CD4-positive, alpha-beta memory T cell (primary cell): Measurements from ENCODE around the gene RAPGEF2. TPM values are rescaled to one million over a fixed set of nuclear protein-coding genes. Genes with fewer than 3 reads are reported as not detected.

Experiments
- CTCF ChIA-PET: fragments of 350-600 bp; sonication (Branson Sonifier 250); formaldehyde crosslinking; loops from one replicate; lab custom pipeline; 2021; ENCODE audit warnings: inconsistent platforms; ENCODE audit not compliant: partially characterized antibody; lab: Charles Lee
- POLR2A ChIA-PET: fragments of 350-600 bp; sonication (Branson Sonifier 250); formaldehyde crosslinking; loops from one replicate; lab custom pipeline; 2021; ENCODE audit not compliant: partially characterized antibody; lab: Charles Lee
- DNase-seq, 5 donors: peaks; one replicate each; pipeline versions ENCODE4 v3.0.0 to v3.0.0-alpha.2; 2020 to 2022; ENCODE audit warnings: mixed read lengths in 1 of 5
- H3K27ac ChIP-seq: one replicate; pipeline ENCODE4 v1.7.0; 2013; ENCODE audit warnings: low read depth, low read length
- H3K27me3 ChIP-seq: 2 replicates; pipeline ENCODE4 v1.7.0; 2013; ENCODE audit warnings: mild to moderate bottlenecking, low read length, moderate library complexity; ENCODE audit not compliant: insufficient read depth
- H3K36me3 ChIP-seq: 2 replicates; pipeline ENCODE4 v1.7.0; 2013; ENCODE audit warnings: mild to moderate bottlenecking, low read length, moderate library complexity; ENCODE audit not compliant: insufficient read depth
- H3K4me1 ChIP-seq: 2 replicates; pipeline ENCODE4 v1.7.0; 2013; ENCODE audit warnings: mild to moderate bottlenecking, low read length, moderate library complexity; ENCODE audit not compliant: insufficient read depth
- H3K4me3 ChIP-seq, 2 donors: one replicate each; pipeline ENCODE4 v1.7.0; 2013; ENCODE audit warnings: low read length in 2 of 2, mild to moderate bottlenecking in 1 of 2
- H3K9me3 ChIP-seq, 2 donors: one replicate each; pipeline ENCODE4 v1.7.0; 2013; ENCODE audit warnings: low read length in 2 of 2, control low read depth in 1 of 2; ENCODE audit not compliant: control insufficient read depth in 1 of 2
- H3K27ac Mint-ChIP-seq, 7 donors: one replicate each; pipeline ENCODE4 v1.8.0; 2020 to 2021; ENCODE audit warnings: mixed read lengths in 7 of 7, mild to moderate bottlenecking in 6 of 7, inconsistent platforms in 3 of 7, moderate library complexity in 3 of 7
- H3K27me3 Mint-ChIP-seq, 2 donors: one replicate each; pipeline ENCODE4 v1.8.0; 2020 to 2021; ENCODE audit warnings: mixed read lengths in 2 of 2
- H3K36me3 Mint-ChIP-seq, 2 donors: one replicate each; pipeline ENCODE4 v1.8.0; 2020 to 2021; ENCODE audit warnings: mixed read lengths in 2 of 2, inconsistent platforms in 1 of 2, mild to moderate bottlenecking in 1 of 2
- H3K4me1 Mint-ChIP-seq, 4 donors: one replicate each; pipeline ENCODE4 v1.8.0; 2020 to 2021; ENCODE audit warnings: mixed read lengths in 4 of 4, mild to moderate bottlenecking in 1 of 4
- H3K4me3 Mint-ChIP-seq, 8 donors: one replicate each; pipeline ENCODE4 v1.8.0; 2020 to 2021; ENCODE audit warnings: mixed read lengths in 8 of 8, mild to moderate bottlenecking in 7 of 8, moderate library complexity in 6 of 8, inconsistent platforms in 3 of 8
- H3K9me3 Mint-ChIP-seq, 8 donors: one replicate each; pipeline ENCODE4 v1.8.0; 2020 to 2021; ENCODE audit warnings: mixed read lengths in 8 of 8, mild to moderate bottlenecking in 5 of 8, inconsistent platforms in 3 of 8, moderate library complexity in 1 of 8
- intact Hi-C: fragments of 100-400 bp; cut with micrococcal nuclease; formaldehyde crosslinking; loops from one replicate; pipeline ENCODE4 v1.15.1; 2023
- polyA plus RNA-seq, 2 donors: library from polyadenylated mRNA; unstranded; fragments of 300-500 nt; fragmentation: Illumina TruSeq; gene quantifications; one replicate each; pipeline ENCODE4 v1.2.3, GENCODE V29; 2021
- total RNA-seq, 2 experiments: library from RNA; stranded (reverse); gene quantifications; one replicate each; pipeline ENCODE4 v1.2.3, GENCODE V29; 2021

RAPGEF2 gene
- total and polyA plus RNA-seq, 4 experiments from 2014 or later = 0.69 to 27.9 (median 12.1) TPM

- Mint-ChIP-seq H3K9me3 (no peaks in the 10 kb centered on the region), H3K36me3 (no peaks in the 10 kb centered on the region), H3K27ac (no peak overlapping the region), H3K4me1 (peaks cover 11 to 24% (median 16%) of the 10 kb centered on the region in 4 donors), H3K27me3 (no peaks in the 10 kb centered on the region), H3K4me3 (no peak overlapping the region)
- Histone ChIP-seq H3K27ac (no peak overlapping the region), H3K36me3 (no peaks in the 10 kb centered on the region), H3K4me1 (peaks cover 7% of the 10 kb centered on the region), H3K27me3 (no peaks in the 10 kb centered on the region), H3K9me3 (no peaks in the 10 kb centered on the region), H3K4me3 (no peak overlapping the region)
- DNase-seq = no peak
- intact Hi-C loops = no loop called here
- CTCF ChIA-PET = interaction anchor here (0.7 kb wide), 1 partner anchor 52 kb away, joined by 3 read pairs; no protein-coding TSS in a partner anchor
- POLR2A ChIA-PET = no interaction called here
These were observed 48.0 kb downstream of the RAPGEF2 start for GRCh38 chr4:159150821-159151390.

- H3K27me3 ChIP-seq = no peaks in the 10 kb centered on the region
- H3K4me1 ChIP-seq = peaks cover 4% of the 10 kb centered on the region
- peaks cover 11 to 24% (median 16%) of the 10 kb centered on the region in 4 donors for H3K4me1 Mint-ChIP-seq
- no peaks in the 10 kb centered on the region for H3K9me3 Mint-ChIP-seq
- no peak overlapping the region for H3K4me3 ChIP-seq
- no peak overlapping the region for H3K27ac ChIP-seq
- H3K36me3 Mint-ChIP-seq = no peaks in the 10 kb centered on the region
- no peaks in the 10 kb centered on the region for H3K27me3 Mint-ChIP-seq
- no peaks in the 10 kb centered on the region for H3K36me3 ChIP-seq
- DNase-seq = no peak
- intact Hi-C loops = no loop called here
- H3K9me3 ChIP-seq = no peaks in the 10 kb centered on the region
- ChIA-PET CTCF (no interaction called here), POLR2A (no interaction called here)
- H3K4me3 Mint-ChIP-seq = no peak overlapping the region
- H3K27ac Mint-ChIP-seq = peak overlapping the region in 1 of 7 donors; percentile 1
These were observed 48.8 kb downstream of the RAPGEF2 start for GRCh38 chr4:159151689-159152088.

DNA sequence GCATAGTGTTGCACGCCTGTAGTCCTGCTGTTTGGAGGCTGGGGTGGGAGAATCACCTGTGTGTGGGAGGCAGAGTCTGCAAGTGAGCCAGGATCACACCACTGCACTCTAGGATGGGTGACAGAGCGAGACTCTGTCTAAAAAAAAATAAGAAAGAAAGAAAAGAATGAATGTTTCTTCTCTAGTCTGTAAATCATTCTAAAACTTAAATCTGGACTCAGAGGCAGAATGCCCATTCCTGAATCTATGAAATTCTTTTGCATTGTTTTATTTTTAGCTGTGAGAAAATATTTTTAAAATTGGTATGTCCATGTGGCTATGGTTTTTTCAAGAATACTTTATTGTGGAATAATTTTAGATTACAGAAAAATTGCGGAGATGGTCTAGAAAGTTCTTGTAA lies 49.3 kb downstream of the RAPGEF2 start:
- Mint-ChIP-seq H3K27ac (no peak overlapping the region), H3K27me3 (no peaks in the 10 kb centered on the region), H3K4me3 (no peak overlapping the region), H3K4me1 (peaks cover 11 to 24% (median 18%) of the 10 kb centered on the region in 4 donors), H3K9me3 (no peaks in the 10 kb centered on the region), H3K36me3 (no peaks in the 10 kb centered on the region)
- no peaks in the 10 kb centered on the region for H3K4me1 ChIP-seq
- DNase-seq = no peak
- ChIA-PET POLR2A (no interaction called here), CTCF (no interaction called here)
- no peaks in the 10 kb centered on the region for H3K27me3 ChIP-seq
- H3K36me3 ChIP-seq = no peaks in the 10 kb centered on the region
- no peaks in the 10 kb centered on the region for H3K9me3 ChIP-seq
- no peak overlapping the region for H3K27ac ChIP-seq
- intact Hi-C loops = no loop called here
- no peak overlapping the region for H3K4me3 ChIP-seq

DNA sequence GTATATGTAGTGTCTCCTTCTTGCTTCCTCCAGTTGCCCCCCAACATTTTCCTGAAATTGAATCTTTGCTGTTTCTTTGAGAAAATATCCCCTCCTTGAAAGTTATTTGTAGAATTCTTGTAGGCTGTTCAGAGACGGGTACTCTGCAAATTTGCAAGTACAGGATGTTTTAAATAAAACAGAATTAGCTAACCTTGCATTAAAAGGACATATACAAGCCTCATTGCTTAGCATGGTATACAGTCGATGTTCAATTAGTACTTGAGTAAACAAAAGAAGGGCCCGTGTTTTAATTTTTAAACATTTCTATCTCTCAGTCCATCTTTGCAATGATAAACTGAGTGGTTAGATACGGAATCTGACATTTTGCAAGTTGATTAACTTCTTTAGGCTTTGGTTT lies 50.8 kb downstream of the RAPGEF2 start:
- Mint-ChIP-seq H3K4me3 (no peak overlapping the region), H3K4me1 (peaks cover 11 to 24% (median 18%) of the 10 kb centered on the region in 4 donors), H3K27me3 (no peaks in the 10 kb centered on the region), H3K27ac (no peak overlapping the region), H3K9me3 (no peaks in the 10 kb centered on the region), H3K36me3 (no peaks in the 10 kb centered on the region)
- Histone ChIP-seq H3K27me3 (no peaks in the 10 kb centered on the region), H3K9me3 (no peaks in the 10 kb centered on the region), H3K36me3 (no peaks in the 10 kb centered on the region), H3K4me3 (no peak overlapping the region), H3K27ac (no peak overlapping the region), H3K4me1 (no peaks in the 10 kb centered on the region)
- intact Hi-C loops = no loop called here
- no peak for DNase-seq
- ChIA-PET POLR2A (no interaction called here), CTCF (no interaction called here)

DNA sequence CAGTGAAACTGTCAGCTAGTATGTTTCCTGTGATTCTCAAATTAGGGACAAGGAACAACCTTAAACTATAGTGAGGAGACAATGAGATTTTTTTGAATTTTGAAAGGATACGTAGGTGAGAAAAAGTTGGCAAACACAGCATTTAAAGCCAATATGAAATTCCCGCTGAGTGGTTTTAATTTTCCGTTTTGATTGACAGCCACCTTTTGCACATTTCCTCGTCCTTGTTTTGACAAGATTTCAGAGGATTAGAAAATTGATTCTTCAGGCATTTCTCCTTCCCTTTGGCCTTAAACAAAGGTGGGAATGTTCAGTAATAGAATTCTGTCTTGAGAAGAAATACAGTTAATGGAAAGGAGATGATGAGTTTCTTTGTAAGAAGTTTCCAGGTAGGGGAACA lies 52.2 kb downstream of the RAPGEF2 start:
- H3K36me3 ChIP-seq = no peaks in the 10 kb centered on the region
- H3K27ac ChIP-seq = no peak overlapping the region
- peaks cover 11 to 22% (median 17%) of the 10 kb centered on the region in 4 donors for H3K4me1 Mint-ChIP-seq
- H3K27me3 ChIP-seq = no peaks in the 10 kb centered on the region
- H3K9me3 ChIP-seq = no peaks in the 10 kb centered on the region
- peak overlapping the region in 1 of 7 donors; percentile 37 for H3K27ac Mint-ChIP-seq
- no peak for DNase-seq
- CTCF ChIA-PET = interaction anchor here (0.8 kb wide), 1 partner anchor 10 kb away, joined by 3 read pairs; no protein-coding TSS in a partner anchor
- H3K4me3 Mint-ChIP-seq = no peak overlapping the region
- POLR2A ChIA-PET = no interaction called here
- no peaks in the 10 kb centered on the region for H3K36me3 Mint-ChIP-seq
- H3K4me3 ChIP-seq = no peak overlapping the region
- intact Hi-C loops = no loop called here
- H3K27me3 Mint-ChIP-seq = no peaks in the 10 kb centered on the region
- H3K4me1 ChIP-seq = no peaks in the 10 kb centered on the region
- H3K9me3 Mint-ChIP-seq = no peaks in the 10 kb centered on the region

DNA sequence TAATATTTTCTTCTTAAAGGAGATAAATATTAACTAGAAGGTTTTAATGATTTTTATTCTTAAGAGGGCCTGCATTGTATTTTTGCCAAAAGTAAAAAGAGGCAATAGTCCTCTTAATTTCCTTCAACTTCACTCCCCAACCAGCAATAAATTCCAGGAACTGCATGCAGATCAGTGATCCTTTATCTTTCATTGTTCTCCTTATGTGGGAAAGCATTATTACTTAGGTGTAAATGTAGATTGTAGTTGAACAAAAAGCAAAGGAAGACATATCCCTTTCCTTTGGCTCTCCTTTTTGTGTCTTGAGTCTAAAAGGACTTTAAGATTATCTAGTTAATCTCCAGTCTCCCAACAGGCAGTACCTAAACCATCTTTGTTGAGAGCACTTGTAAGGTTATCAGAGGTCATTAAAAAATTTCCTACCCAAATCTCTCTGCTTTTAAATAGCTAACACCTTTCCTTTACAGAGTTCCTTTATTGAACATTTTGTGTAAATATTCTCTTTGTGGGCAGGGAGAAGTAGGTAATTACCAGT lies 55.3 kb downstream of the RAPGEF2 start:
- no peak for DNase-seq
- no peaks in the 10 kb centered on the region for H3K27me3 Mint-ChIP-seq
- CTCF ChIA-PET = no interaction called here

GRCh38 chr4:159158985-159159384 lies 56.1 kb downstream of the RAPGEF2 start:
- Histone ChIP-seq H3K27ac (no peak overlapping the region), H3K4me3 (no peak overlapping the region), H3K4me1 (no peaks in the 10 kb centered on the region), H3K27me3 (no peaks in the 10 kb centered on the region), H3K9me3 (no peaks in the 10 kb centered on the region), H3K36me3 (no peaks in the 10 kb centered on the region)
- peaks cover 11 to 16% (median 12%) of the 10 kb centered on the region in 4 donors for H3K4me1 Mint-ChIP-seq
- no peaks in the 10 kb centered on the region for H3K9me3 Mint-ChIP-seq
- intact Hi-C loops = no loop called here
- H3K27ac Mint-ChIP-seq = no peak overlapping the region
- no peaks in the 10 kb centered on the region for H3K27me3 Mint-ChIP-seq
- CTCF ChIA-PET = no interaction called here
- DNase-seq = no peak
- no peaks in the 10 kb centered on the region for H3K36me3 Mint-ChIP-seq
- POLR2A ChIA-PET = no interaction called here
- H3K4me3 Mint-ChIP-seq = no peak overlapping the region

More for the DNA sequence above, 55.3 kb downstream of the RAPGEF2 start:
- no peak overlapping the region for H3K27ac ChIP-seq
- no peaks in the 10 kb centered on the region for H3K36me3 ChIP-seq
- Mint-ChIP-seq H3K4me1 (peaks cover 11 to 16% (median 12%) of the 10 kb centered on the region in 4 donors), H3K4me3 (no peak overlapping the region), H3K27ac (no peak overlapping the region), H3K9me3 (no peaks in the 10 kb centered on the region), H3K36me3 (no peaks in the 10 kb centered on the region)
- H3K27me3 ChIP-seq = no peaks in the 10 kb centered on the region
- intact Hi-C loops = no loop called here
- POLR2A ChIA-PET = no interaction called here
- H3K4me3 ChIP-seq = no peak overlapping the region
- H3K4me1 ChIP-seq = no peaks in the 10 kb centered on the region
- H3K9me3 ChIP-seq = no peaks in the 10 kb centered on the region
